Inflammatory macrophage (primary cell): ENCODE results near the gene MAP1LC3B.
"Not testable (repeated sequence)": the region's sequence is repeated elsewhere in the genome, so short reads cannot be mapped to it uniquely, and the experiment has no call there.

ENCODE experiments used
- DNase-seq, 2 donors: peaks; one replicate each; pipeline ENCODE4 v3.0.0-alpha.2; 2020 to 2022

Gene MAP1LC3B

DNA sequence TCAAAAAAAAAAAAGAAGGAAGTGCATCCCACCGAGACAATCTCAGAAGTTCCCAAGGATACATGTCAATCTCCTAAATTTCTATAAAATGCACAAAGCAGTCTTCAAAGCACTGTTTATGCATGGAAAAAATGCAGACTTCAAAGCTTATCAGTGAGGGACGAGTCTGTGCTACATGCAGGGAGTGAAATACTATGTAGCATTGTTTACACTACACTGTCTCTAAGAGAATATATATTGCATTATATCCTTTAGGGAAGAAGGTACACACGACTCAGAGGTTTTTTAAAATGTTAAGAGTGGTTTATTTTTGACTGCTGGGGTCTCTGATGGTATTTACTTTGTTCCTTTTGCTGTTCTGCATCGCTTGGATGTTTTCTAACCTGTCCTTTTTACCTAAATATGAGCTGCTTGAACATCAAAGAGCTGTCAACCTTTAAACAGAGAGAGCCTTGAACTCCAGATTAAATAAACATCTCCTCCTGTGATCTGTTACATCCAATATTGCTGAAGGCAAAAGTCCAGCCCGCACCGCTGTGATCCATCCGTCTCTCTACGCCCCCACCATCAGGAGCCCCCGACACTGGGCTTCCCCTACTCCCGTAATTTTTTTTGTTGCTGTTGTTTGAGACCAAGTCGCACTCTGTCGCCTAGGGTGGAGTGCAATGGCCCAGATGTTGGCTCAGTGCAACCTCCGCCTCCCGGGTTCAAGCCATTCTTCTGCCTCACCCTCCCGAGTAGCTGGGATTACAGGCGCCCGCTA is 9.9 kb upstream of the MAP1LC3B start:
- no peak for DNase-seq

DNA sequence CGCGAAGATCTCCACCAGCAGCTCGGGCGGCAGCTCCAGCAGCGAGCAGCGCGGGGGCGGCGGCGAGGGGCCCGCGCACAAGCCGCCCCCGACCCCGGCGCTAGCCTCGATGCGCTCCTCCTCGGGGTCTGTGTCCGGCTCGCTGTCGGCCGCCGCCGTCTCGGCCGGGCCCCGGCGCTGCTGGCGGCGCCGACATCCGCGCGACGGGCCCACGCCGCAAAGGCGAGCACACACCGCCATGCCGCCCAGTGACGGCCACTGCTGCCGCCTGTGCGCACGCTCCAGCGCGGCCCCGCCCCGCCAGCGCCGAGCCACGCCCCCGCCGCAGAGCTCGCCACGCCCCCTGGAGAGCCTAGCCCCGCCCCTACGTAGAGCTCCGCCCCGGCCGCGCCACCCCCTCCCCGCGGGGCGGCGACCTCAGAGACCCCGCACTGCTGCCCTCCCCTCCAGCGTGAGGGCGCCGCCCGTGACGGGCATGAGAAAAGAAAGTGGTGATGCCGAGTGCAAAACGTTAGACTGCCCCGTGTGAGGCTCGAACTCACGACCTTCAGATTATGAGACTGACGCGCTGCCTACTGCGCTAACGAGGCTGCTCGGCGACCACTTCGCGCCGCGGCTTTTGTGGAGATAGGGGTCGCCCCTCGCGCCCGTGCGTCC is 8.5 kb upstream of the MAP1LC3B start, which contains the start of gene FBXO31:
Gene FBXO31, minus strand, starts transcription at position 272 of the 657 bp plus-strand sequence. Its CDS starts 32 bp downstream, at position 240.
- DNase-seq, result peak; percentile 84 to 91

DNA sequence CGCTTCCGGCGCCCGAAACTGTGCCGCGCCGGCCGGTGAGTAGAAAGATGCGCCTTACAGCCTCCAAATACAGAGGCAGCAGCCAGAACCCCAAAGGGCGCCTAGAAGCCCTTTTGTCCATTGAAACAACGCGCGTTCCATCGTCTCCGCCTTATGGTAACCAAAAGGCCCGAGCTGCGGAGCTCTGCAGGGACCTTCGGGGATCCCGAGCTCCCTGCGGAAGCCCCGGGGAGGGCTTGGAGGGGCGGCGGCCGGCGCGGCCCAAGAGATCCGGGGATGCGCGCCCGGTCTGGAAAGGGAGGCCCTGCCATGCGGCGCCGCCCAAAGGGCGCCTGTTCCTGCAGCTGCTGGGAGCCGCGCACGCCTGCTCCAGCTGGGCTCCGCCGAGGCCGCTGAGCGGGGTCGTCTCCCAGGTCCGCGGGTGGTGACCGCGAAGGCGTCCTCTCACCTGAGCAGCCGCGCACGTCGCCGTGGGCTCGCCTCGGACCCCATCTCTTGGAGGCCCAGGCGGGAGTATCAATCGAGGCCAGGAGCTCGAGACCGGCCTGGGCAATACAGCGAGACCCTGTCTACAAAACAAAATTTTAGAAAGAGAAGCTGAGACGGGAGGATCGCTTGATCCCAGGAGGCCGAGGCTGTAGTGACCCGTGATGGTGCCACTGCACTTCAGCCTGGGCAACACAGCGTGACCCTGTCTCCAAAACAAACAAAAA is 7.8 kb upstream of the MAP1LC3B start:
- DNase-seq, result peak in 1 of 2 donors; percentile 52

DNA sequence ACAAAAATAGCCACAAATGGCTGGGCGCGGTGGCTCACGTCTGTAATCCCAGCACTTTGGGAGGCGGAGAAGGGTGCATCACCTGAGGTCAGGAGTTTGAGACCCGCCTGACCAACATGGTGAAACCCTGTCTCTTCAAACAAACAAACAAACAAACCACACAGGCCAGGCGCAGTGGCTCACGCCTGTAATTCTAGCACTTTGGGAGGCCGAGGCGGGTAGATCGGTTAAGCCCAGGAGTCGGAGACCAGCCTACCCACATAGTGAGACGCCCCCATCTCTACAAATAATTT is 7.3 kb upstream of the MAP1LC3B start:
- not testable (repeated sequence) for DNase-seq

DNA sequence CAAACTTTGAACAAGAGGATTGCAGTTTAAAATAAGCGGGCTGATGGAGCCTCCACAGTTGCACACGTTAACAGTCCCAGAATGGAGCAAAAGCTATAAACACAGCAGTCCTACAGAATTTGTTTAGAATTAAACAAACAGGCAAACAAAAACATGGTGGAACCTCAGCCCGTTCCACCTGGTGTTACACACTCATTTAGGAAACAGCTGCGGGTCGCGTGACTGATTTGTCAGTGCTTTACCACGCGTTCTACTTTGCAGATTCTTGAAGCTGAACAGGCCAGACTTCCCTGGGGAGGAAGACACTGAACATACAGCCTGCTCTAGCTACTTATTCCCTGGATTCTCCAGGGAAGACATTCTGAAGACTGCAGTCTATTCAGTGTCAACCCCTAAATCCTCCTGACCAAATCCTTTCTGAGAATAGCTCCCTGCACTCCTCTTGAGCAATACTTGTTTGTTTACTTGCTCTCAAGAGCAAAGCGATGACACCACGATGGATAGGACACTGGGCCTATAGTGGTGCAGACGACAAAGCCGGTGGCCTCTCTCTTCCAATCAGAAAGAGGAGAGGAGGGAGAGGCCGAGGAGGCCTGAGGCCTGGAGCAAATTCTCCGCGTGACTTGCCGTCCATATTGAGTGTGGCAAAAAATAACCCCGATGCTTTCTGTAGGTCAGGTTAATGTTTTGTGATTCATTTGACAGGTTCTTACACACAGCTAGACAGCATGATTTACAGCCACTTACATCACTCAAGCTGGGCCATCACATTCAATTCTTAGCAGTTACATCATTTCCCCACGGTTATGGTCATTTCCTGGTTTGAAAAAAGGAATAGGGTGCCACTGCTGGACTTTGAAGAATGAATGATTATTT is 4.0 kb upstream of the MAP1LC3B start:
- DNase-seq, result peak; percentile 99

DNA sequence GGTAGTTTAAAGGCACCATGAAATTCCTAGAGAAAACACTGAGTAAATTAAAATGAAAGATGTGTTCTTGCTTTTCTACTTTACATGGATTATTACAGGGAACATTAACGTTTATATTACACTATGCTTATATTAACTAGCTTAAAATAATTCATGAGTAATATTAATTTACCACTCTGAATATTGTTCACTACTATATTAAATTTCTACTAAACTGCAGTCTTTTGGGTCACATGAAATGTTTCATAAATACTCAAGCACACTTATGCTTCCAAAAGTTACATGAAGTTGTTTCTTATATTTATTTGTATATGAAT is 3.4 kb upstream of the MAP1LC3B start:
- DNase-seq, result no peak

DNA sequence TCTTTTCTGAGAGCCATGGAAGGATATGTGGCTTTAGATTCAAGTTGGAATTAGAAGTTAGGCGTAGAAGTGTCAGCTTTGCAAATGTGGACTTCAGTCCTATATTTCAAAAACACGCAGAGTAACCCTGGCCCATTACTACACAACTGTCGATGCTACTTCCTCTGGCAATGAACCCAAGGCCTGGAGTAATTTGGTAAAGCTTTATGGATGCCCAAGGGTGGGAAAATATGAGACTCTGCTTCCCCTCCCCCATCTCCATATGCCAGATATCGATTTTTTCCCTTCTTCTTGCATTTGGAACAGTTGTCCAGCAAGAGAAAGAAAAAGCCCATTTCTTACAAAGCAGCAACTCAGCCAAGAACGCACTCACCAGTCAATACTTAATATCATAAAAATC is 2.9 kb upstream of the MAP1LC3B start:
- DNase-seq, result peak; percentile 35 to 45

DNA sequence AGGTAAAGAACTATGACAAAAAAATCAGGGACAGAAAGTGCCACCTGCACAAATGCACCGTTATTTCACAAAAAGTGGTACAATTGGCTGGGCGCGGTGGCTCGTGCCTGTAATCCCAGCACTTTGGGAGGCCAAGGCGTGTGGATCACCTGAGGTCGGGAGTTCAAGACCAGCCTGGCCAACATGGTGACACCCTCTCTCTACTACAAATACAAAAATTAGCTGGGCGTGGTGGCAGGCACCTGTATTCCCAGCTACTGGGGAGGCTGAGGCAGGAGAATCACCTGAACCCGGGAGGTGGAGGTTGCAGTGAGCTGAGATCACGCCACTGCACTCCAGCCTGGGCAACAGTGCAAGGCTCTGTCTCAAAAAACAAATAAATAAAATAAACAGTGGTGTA is 2.2 kb upstream of the MAP1LC3B start:
- DNase-seq, result not testable (repeated sequence)

DNA sequence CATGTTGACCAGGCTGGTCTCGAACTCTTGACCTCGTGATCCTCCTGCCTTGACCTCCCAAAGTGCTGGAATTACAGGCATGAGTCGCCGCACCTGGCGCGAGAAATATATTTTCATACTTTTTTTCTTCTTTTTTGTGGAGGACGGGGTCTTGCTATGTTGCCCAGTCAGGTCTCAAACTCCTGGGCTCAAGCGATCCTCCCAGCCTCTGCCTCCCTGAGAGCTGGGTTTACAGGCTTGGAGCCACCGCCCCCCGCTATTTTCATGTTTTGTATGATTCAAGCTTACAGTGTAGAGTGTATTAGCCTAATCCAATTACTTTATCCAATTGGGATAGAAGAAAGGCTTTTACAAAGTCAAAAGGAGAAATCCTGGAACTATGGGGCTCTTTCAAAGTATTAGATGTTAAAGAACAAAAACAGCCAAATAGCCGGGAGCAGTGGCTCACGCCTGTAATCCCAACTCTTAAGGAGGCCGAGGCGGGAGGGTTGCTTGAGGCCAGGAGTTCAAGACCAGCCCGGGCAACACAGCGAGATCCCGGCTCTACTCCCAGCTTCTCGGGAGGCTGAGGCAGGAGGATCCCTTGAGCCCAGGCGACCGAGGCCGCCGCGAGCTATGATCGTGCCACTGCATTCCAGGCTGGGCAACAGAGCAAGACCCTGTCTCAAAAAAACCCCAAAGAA is 1.4 kb upstream of the MAP1LC3B start:
- DNase-seq, result no peak

DNA sequence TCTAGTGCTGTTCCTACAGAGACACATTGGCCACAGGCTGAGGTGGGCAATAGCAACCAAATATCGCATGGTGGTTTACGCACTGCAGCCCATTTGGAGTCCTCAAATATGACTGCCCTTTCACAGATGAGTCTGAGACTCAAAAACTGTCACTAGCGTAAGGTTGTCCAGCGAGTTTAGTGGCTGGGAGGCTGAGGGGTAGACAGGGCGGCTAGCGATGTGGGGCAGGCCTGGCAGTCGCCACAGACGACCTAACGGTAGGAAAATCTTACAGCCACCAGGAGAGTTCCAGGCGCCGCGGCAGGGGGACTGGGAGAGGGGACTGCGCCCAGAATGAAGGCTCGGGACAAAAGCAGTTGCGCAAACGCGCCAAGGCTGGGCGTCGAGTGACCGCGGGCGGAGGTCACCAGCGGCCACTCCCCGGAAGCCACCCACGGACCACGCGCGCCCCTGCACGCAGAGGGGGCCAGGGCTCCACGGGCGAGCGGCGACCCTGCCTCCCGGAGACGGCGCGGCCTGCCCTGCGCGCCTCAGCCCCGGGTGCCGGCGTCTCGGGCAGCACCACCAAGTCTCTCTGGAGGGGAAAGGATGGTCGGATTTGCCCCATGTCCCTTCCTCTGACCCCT is 699 bp upstream of the MAP1LC3B start:
- DNase-seq, result peak; percentile 89 to 93

DNA sequence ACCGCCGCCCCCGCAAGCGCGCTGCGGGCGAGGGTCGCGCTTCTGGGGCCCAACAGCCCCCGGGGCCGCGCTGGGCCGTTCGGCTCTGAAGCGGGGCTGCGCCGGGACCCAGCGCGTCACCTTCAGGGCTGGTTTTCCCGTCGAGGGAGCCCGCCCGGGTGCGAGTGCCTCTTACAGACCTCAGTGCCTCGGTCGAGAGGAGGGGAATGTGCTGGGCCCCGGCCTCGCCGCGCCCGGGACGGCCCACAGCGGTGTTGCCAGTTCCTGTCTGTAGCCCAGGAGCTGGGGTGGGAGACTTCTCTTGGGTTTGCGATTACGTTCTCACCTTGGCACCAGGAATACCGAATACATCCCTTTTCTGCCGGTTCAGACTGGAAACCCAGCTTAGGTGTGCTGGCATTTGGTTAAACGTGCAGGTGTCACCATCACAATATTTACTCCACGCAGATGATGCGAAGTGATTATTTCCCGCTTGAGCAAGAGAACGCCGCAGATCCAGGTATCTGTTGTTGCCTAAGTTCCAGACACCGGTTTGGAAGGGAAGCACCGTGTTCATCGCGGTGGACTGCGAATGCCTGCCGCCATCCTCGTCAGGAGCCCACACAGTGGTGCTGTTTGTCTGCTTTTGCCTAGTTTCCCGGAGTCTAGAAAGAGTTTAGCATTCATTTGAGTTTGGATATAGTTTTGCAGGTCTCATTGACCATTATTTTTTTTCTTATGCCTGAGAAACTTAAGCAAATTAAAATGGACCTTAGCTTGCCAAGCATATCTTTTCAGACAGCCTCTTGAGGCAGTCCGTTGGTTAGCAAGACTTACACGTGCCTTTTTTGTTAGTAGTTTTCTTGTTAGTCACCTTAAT is 914 bp downstream of the MAP1LC3B start:
- peak; percentile 23 to 36 for DNase-seq

DNA sequence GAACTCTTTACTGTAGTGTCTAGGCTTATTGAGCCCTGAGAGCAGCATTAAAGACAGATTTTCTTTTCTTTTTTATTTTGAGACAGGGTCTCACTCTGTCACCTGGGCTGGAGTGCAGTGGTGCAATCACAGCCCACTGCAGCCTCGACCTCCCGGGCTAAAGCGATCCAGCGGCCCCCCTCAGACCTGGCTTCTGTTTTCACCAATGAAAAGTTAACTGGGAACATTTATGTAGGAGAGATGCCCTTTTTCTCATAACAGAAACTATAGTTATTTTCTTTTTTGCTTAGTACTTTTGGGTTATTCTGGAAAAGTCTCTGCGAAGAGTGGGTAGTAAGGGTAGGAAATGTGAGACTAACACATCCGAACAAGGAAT is 1.5 kb downstream of the MAP1LC3B start:
- DNase-seq, result no peak

DNA sequence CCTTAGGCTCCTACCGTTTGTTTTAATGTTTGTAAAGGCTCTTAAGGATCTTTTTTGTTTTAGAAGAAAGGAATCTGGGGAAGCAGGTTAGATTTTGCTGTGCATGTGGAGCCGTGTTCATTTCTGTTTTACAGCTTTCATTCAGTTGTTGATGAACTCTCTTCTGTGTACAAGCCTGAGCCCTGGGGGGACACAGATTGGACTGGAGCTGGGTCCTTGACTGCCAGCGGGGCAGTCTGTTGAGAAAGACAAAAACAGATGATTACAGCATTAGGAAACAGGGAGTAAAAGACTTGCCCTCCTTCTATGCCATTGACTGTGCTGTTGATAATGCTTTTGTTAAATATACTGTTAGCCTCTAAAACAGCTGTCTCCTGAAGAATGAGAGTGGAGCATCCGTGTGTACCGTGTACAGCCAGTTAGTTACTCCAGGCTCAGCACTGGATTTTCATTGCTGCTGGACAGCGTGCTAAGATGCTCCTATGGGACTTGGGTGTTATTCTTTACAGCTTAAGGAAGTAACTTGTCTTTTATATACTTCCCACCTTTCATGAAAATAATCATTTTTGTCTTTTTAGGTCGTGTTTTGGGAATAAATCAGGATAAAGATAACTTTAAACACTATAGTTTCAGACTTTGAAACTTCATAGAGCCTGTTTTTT is 3.2 kb downstream of the MAP1LC3B start:
- no peak for DNase-seq

DNA sequence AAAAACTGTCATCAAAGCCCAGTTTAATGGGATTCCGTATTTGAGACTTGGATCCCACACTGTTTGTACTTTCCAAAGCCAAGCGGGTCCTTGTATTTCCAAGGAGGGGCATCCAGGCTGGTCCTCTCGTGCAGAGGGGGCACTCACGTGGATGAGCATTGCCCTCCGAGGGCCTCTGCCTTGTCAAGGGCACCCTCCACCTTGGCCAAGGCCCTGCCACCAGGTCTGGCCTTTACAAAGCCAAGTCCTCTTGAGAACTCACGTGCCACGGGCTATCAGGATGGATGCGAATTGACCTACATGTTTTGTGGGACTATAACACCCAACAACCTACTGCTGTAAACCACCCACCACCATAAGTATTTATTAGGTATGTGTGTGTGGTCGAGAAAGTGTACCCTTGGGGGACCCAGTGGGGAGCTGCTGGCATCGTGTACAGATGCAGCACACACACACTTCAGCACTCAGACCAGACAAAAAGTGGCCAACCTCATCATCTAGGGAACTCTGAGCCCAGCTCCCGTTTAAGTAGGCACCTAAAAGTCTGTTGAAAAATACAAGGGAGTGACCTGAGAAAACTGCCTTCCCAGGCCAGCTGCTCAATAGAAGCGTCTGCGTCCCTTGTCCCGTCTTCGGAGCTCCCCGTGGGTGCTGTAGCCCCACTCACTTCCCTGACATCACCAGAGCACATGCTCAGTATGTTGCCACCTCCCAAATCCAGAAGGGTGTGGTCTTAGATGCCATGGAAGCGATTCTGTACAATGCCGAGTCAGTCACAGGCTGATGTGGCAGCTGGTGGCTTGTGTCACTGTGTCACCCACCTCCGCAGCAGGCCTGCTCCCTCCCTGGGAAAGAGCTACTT is 12.9 kb downstream of the MAP1LC3B start:
- peak in 1 of 2 donors; percentile 8 for DNase-seq

DNA sequence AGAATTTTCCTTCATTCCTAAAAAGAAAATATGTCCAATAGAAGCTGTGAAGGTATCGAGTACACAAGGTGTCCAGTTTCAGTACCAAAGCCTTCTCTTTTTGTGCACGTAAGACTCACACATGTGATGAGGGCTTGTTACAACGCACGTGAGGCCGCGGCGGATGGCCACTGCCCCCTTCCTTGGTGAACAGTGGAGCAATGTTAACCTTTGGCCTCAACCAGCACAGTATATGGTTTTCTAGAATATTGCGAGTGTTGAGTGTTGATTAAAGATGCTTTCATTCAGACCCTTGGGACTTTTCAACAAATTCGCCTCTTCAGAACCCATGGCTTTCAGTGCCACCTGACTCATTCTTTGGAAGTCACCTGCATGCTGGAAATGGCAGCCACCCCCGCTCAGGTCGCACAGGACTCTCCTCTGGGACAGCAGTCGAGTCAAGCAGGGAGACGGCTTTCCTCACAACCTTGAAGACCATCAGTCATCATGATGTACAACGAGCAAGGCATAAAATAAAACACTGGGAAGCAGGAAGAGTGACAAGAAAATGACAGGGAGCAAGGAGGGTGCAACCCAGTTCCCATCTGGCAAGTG is 14.5 kb downstream of the MAP1LC3B start:
- no peak for DNase-seq

DNA sequence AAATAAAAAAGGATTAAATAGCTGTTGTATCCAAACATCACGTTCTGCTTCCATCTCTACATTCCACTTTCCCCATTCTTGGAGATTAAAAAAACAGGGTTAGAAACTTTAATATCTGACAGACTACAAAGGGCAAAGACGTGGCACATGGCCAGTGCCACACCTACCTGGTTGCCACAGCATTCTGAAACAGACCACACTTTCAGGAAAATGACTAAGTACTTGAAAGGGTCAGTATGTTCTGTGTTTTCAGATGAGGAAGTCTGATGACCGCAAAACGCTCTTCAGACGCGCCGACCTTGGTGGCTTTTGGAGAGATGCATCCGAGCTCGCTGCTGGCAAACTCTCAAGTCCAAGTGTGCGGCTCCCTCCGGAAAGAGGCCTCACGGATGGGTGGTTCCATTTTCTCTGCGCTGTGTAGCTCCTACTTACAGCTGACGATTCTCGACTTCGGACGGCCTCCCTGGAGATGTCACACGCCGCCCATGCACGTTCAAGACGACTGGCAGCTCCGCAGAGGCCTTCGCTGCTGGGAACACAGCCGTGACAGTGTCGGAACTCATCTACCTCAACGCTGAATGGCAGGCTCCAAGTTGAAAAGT is 15.5 kb downstream of the MAP1LC3B start:
- DNase-seq, result peak; percentile 49 to 54

DNA sequence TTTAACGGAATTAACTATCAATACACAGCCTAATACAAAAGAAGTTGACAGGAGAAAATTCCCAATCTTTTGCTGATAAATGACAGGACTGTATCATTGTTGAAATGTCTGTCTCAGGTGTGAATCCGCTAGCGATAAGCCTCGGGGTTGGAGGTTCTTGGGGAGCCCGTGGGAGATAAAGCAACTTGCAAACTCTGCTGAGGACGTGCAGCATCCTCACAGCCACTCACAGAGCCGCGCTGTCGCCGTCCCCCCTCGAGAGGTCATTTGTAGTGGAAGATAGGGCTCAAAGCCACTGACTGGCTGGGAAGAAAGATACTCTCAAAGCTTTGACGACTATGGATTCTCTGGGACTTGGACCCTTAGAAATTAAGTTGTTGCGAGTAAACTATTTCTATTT is 17.0 kb downstream of the MAP1LC3B start:
- DNase-seq, result no peak

DNA sequence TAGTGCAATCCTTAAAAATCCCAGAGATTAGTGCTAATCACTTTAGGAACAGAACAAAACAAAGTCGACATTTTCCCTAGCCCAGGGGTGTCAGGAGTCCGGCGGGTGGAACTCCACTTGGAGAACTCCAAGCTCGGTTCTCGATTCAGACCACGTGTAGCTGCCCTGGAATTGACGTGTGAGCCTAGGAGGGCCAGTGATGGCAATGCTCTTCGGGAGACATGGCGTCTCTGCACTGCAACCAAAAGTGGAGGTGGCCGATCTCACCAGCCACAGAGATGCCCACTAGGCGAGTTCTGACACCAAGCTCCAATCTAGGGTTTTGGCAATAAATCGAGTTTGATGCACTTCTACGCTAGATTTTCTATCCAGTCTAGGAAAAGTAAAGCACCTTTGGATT is 17.6 kb downstream of the MAP1LC3B start:
- DNase-seq, result no peak
